NCI-H187 (cell line): ENCODE results near the gene MYO18A.

Source experiments
- DNase-seq, 2 experiments: peaks; one replicate each; lab custom pipeline; 2025; lab: John Stamatoyannopoulos, UW

Gene MYO18A

DNA sequence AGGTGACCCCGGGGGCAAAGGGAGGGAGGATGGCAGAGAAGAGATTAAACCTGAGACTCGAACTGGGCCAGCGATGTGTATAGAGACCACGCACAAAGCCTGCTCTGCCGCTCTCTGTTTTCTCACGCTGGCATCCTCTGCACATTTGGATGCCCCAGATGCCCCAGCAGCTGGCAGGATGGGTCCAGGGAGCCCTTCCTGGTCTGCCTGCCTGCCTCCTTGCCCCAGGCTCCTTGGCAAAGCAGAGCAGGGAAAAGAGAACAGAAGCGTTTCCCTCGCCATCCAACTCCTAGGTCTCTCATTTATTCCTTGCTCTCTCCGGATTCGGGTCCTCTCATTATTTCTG, 142.5 kb downstream of the MYO18A start:
- no peak for DNase-seq

DNA sequence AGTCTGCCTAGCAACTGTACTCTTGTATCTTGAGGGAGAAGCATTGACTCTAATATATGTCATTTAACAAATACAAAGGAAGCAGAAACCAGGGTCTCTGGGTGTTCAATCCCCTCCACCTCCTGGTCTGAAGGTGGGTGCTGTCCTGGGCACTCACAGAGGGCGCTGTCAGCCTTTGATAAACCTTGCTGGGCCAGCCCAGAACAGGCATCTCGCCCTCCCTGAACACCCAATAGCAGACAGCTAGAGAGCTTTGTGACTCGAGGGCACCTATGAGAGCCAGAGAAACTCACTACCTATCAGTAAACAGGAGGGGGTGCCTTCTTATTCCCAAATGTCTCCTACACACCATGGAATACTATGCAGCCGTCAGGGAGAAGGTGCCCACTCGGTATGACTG, 143.6 kb downstream of the MYO18A start:
- no peak for DNase-seq

DNA sequence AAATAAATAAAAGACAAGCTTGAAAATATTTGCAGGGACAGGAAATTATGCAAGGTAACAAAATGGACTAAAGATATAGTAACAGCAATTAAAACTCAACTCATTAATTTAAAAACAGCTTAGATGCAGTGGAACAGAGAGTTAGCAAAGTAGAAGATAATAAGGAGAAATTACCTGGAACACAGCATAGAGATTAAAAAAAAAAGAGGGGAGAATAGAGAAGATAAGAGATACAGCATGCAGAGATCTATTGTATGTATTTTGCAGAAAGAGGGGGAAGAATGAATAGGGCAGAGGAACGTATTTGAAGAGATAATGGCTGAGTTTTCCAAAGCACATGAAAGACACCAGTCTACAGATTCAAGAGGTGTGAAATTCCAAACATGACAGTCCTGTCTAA, 145.7 kb downstream of the MYO18A start:
- no peak for DNase-seq

DNA sequence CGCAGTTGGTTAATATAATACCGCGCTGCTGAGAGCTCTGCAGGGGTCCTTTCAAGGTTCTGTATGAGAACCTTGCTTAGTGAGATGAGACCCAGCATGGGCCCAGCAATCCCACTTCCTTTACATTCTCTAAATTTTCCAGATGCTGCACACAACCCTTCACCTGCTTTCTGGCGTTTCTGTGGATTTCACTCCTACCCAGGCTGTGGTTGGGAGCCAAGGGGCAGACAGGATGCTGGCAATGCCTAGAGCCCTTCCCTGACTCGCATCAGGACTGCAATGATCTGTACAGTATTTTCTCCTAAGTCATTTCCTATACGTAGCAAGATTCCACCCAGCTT, 147.4 kb downstream of the MYO18A start:
- no peak for DNase-seq

DNA sequence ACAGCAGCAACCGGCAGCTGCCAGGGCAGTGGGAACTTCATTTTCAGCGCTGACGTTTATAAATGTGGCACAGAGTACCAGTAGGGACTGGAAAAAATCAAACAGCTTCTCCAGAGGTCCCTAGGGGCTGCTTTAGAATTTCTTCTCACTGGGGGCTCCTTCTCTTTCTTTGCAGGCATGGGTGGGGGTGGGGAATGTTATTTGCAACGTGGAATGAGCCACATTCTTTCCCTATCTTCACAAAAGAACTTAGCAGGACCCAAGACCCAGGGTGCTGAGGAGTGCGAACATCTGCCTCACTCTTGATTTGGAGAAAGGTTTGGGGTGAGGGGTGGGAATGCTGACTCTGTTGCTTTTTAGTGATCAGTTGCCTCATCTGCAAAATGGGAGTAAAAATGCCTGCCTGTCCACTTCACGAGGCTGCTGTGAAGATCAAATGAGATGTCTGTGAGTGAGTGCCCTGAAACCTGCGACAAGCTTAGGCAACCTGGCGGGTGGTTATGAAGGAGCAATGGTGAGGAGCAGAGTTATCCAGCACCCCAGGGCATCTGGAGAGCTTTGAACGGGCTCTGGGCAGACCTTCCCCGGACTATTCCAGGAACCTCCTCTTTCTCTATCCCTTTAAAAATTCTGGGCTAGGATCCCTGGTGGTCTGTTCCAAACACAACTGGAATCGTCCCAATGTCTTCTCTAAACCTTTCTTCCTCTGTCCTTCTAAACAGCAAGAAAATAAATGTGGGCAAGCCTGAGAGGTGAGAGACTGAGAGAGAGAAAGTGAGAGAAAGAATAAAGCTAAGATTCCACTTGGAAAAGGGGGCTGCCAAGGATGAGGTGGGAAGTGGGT, 148.0 kb downstream of the MYO18A start:
- DNase-seq: no peak

DNA sequence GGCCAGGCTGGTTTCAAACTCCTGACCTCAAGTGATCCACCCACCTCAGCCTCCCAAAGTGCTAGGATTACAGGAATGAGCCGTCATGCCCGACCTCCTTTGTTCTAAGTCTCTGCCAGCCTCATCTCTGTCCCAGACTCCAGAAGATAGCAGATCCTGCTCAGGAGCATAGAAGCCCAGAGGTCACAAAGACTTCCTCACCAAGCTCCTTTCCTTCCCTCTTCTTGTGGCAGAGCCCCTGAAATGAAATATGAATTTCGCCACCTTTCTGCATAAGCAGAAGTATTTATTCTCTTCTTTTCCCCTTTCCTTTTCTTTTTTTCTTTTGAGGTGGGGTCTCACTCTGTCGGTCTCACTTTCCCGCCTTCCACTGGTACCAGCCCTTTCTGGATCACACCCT, 148.7 kb downstream of the MYO18A start:
- DNase-seq: no peak

DNA sequence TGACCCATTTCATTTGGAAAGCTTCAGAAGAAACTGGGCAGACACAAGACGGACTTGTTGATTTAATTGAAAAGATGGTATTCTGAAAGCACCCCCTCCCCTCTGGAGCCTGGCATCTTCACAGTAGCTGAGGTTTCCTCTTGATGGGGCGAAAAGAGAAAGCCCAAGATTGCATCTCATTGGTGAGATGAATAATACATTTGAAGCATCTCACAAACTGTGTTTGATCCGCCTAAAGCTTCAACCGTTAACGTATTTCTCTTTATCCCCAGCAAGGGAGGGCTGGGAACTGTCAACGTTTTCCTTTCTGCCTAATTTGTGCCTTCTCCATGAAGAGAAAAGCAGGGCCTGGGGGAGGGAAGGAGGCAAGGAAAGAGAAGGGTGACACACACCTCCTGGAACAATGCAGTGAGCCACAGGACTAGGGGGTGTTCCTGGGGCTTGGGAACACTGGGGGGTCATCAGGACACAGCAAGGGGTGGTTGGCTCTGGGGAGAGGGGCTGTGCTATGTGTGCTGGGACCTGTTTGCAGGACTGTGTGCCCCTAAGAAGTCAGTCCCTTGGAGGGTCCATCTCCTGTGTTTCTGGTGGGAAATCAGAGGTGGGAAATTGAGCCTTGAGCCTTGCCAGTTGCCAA, 155.8 kb downstream of the MYO18A start:
- DNase-seq: no peak

DNA sequence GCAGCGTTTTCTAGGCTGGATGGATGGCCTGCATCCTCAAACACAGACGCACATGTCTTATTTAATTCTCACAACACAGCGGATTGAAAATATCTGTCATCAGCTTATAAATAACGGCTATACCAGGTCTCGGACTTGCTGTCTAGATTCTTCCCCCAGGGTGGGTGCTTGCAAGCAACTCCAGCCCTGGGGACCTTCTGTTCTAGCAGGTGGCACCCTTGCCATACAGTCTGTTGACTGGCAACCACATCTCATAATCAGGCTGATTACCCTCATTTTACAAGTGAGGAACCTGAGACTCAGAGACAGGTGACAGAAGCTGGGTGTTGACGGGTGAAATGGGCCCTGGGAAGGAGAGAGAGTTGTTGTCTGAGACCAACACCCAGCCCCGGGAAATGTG, 158.1 kb downstream of the MYO18A start:
- DNase-seq: no peak

DNA sequence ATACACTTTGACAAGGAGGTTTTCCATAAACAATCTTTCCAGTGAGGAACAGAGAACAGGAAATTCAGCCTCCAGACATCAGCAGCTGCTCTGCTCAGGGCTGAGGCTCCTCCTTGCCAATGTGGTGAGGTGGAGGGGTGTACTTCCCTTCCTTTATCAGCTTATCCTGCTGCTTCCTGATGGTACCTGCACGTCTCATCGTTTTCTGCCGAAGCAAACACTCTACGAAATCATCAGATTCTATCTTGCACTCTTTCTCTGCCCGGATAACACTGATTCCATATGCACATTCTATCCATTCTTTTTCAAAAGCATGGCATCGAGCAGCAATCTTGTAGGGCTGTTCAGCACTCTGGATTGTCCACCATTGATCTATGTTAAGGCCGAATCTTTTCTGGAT, 159.0 kb downstream of the MYO18A start:
- no peak for DNase-seq
